WTC11 (cell line): Measurements from ENCODE around the gene SMIM44. TPM values are rescaled to one million over a fixed set of nuclear protein-coding genes. Genes with fewer than 3 reads are reported as not detected.

ENCODE experiments used
- ATAC-seq: fragments of 200-7000 bp; cut with Tn5 transposase; 2 replicates; pipeline ENCODE4 v1.10.0; 2021; ENCODE audit warnings: mild to moderate bottlenecking, moderate library complexity
- CTCF ChIA-PET: fragments of 300-600 bp; sonication (Branson Sonifier 250); formaldehyde crosslinking; loops from one replicate; lab custom pipeline; 2021; ENCODE audit warnings: antibody characterized with exemption; lab: Charles Lee
- POLR2A ChIA-PET: fragments of 350-600 bp; sonication (Branson Sonifier 250); formaldehyde crosslinking; loops from one replicate; lab custom pipeline; 2021; ENCODE audit warnings: antibody characterized with exemption; lab: Charles Lee
- DNase-seq: peaks from one replicate; pipeline ENCODE4 v3.0.0; 2021; ENCODE audit warnings: low spot score
- H3K27ac Mint-ChIP-seq: 2 replicates; pipeline ENCODE4 v1.8.0; 2021; ENCODE audit warnings: mixed read lengths
- H3K27me3 Mint-ChIP-seq: 2 replicates; pipeline ENCODE4 v1.8.0; 2021; ENCODE audit warnings: low read depth, mild to moderate bottlenecking, moderate library complexity, mixed read lengths
- H3K36me3 Mint-ChIP-seq: 2 replicates; pipeline ENCODE4 v1.8.0; 2021; ENCODE audit warnings: mixed read lengths
- H3K4me1 Mint-ChIP-seq: 2 replicates; pipeline ENCODE4 v1.8.0; 2022; ENCODE audit warnings: mixed read lengths
- H3K4me3 Mint-ChIP-seq: 2 replicates; pipeline ENCODE4 v1.8.0; 2021; ENCODE audit warnings: mild to moderate bottlenecking, moderate library complexity, mixed read lengths
- H3K9me3 Mint-ChIP-seq: 2 replicates; pipeline ENCODE4 v1.8.0; 2021; ENCODE audit warnings: mixed read lengths
- ETV6 ChIP-seq: sonication (generic); formaldehyde crosslinking; IDR thresholded peaks from 2 replicates; pipeline ENCODE4 v1.8.1; 2022; ENCODE audit warnings: mild to moderate bottlenecking, missing genetic modification reagents
- GRHL2 ChIP-seq: fragments of 250-450 bp; sonication (Bioruptor Pico); IDR thresholded peaks from 2 replicates; pipeline ENCODE4 v1.8.0; 2022; ENCODE audit warnings: mild to moderate bottlenecking, moderate library complexity; ENCODE audit not compliant: insufficient replicate concordance, severe bottlenecking
- GTF2I ChIP-seq: fragments of 250-450 bp; sonication (Bioruptor Pico); conservative IDR thresholded peaks from 2 replicates; pipeline ENCODE4 v1.4.0; 2021; ENCODE audit warnings: mild to moderate bottlenecking
- NFE2L1 ChIP-seq: sonication (generic); formaldehyde crosslinking; IDR thresholded peaks from 2 replicates; pipeline ENCODE4 v1.8.1; 2023; ENCODE audit warnings: missing genetic modification reagents
- PRRX2 ChIP-seq: fragments of 250-450 bp; sonication (Bioruptor Pico); IDR thresholded peaks from 2 replicates; pipeline ENCODE4 v1.8.0; 2021; ENCODE audit warnings: mild to moderate bottlenecking
- SMAD3 ChIP-seq: sonication (generic); formaldehyde crosslinking; IDR thresholded peaks from 2 replicates; pipeline ENCODE4 v1.8.0; 2022; ENCODE audit warnings: missing genetic modification reagents, mild to moderate bottlenecking, borderline replicate concordance
- SOX15 ChIP-seq: fragments of 250-450 bp; sonication (Bioruptor Pico); IDR thresholded peaks from 2 replicates; pipeline ENCODE4 v1.9.0; 2021; ENCODE audit warnings: mild to moderate bottlenecking
- ZNF396 ChIP-seq: fragments of 250-450 bp; sonication (Bioruptor Pico); IDR thresholded peaks from 2 replicates; pipeline ENCODE4 v1.8.0; 2021; ENCODE audit warnings: mild to moderate bottlenecking, moderate library complexity, borderline replicate concordance
- ZNF425 ChIP-seq: fragments of 250-450 bp; sonication (Bioruptor Pico); conservative IDR thresholded peaks from 2 replicates; pipeline ENCODE4 v1.9.0; 2021; ENCODE audit warnings: mild to moderate bottlenecking
- ZNF512 ChIP-seq: sonication (generic); formaldehyde crosslinking; IDR thresholded peaks from 2 replicates; pipeline ENCODE4 v1.8.1; 2022; ENCODE audit warnings: missing genetic modification reagents, borderline replicate concordance
- ZSCAN18 ChIP-seq: fragments of 250-450 bp; sonication (Bioruptor Pico); IDR thresholded peaks from 2 replicates; pipeline ENCODE4 v2.1.2; 2022; ENCODE audit warnings: mild to moderate bottlenecking, moderate library complexity
- total RNA-seq: library from RNA; stranded (reverse); gene quantifications from 3 replicates; pipeline ENCODE4 v1.2.3, GENCODE V29; 2021
- TF ChIP-seq, protein P1 (sequence below): sonication (generic); formaldehyde crosslinking; IDR thresholded peaks from 2 replicates; pipeline ENCODE4 v1.8.1; 2022; ENCODE audit warnings: low read depth, mild to moderate bottlenecking, moderate library complexity, missing genetic modification reagents, borderline replicate concordance
- TF ChIP-seq, protein P2 (sequence below): sonication (generic); formaldehyde crosslinking; IDR thresholded peaks from 2 replicates; pipeline ENCODE4 v1.8.0; 2023; ENCODE audit warnings: missing genetic modification reagents
- TF ChIP-seq, protein P3 (sequence below): sonication (generic); formaldehyde crosslinking; IDR thresholded peaks from 2 replicates; pipeline ENCODE4 v1.8.1; 2023; ENCODE audit warnings: mild to moderate bottlenecking, missing genetic modification reagents

SMIM44 gene
- total RNA-seq, 1 experiment from 2014 or later, result not detected

DNA sequence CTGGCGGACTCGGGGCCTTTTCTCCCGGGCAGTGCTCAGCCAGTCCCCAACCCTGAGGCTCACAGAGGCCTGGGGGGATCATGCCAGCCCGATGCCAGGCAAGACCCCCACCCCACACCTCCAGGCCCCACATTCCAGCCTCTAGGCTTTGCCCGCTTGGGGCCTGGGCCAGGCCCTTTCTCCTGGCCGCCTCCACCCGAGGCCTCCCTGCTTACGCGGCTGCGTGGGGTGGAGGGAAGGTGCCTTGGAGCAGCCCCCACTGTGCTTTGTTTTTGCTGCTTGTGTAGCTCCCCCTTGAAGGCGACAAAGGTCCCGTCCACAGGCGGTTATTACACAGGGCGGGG lies 41.3 kb downstream of the SMIM44 start:
- TF ChIP-seq, protein P1, sequence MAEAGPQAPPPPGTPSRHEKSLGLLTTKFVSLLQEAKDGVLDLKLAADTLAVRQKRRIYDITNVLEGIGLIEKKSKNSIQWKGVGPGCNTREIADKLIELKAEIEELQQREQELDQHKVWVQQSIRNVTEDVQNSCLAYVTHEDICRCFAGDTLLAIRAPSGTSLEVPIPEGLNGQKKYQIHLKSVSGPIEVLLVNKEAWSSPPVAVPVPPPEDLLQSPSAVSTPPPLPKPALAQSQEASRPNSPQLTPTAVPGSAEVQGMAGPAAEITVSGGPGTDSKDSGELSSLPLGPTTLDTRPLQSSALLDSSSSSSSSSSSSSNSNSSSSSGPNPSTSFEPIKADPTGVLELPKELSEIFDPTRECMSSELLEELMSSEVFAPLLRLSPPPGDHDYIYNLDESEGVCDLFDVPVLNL (CRISPR knock-in tag), result no peak
- TF ChIP-seq GRHL2, result no peak
- no peak for TF ChIP-seq PRRX2
- TF ChIP-seq ZNF396 (CRISPR knock-in tag), result no peak
- no peak for TF ChIP-seq ZNF512 (CRISPR knock-in tag)
- no peak for TF ChIP-seq SOX15 (CRISPR knock-in tag)
- TF ChIP-seq, protein P2, sequence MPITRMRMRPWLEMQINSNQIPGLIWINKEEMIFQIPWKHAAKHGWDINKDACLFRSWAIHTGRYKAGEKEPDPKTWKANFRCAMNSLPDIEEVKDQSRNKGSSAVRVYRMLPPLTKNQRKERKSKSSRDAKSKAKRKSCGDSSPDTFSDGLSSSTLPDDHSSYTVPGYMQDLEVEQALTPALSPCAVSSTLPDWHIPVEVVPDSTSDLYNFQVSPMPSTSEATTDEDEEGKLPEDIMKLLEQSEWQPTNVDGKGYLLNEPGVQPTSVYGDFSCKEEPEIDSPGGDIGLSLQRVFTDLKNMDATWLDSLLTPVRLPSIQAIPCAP (CRISPR knock-in tag), result no peak
- TF ChIP-seq GTF2I (CRISPR knock-in tag), result no peak
- TF ChIP-seq ZSCAN18, result no peak
- ChIA-PET CTCF (interaction anchor here (0.6 to 4.0 kb wide), 4 partner anchors 9 to 137 kb away, joined by 3 to 21 read pairs (median 10); no protein-coding TSS in a partner anchor), POLR2A (no interaction called here)
- H3K4me3 Mint-ChIP-seq, result no peak overlapping the region
- no peaks in the 10 kb centered on the region for H3K36me3 Mint-ChIP-seq
- ATAC-seq, result no peak
- no peaks in the 10 kb centered on the region for H3K27me3 Mint-ChIP-seq
- DNase-seq, result no peak
- no peak overlapping the region for H3K27ac Mint-ChIP-seq
- peaks cover 12% of the 10 kb centered on the region for H3K4me1 Mint-ChIP-seq
- no peaks in the 10 kb centered on the region for H3K9me3 Mint-ChIP-seq

- no peak for ATAC-seq
- Mint-ChIP-seq H3K27ac (no peak overlapping the region), H3K9me3 (no peaks in the 10 kb centered on the region), H3K4me1 (peaks cover 12% of the 10 kb centered on the region), H3K36me3 (no peaks in the 10 kb centered on the region), H3K27me3 (no peaks in the 10 kb centered on the region), H3K4me3 (no peak overlapping the region)
- ChIA-PET POLR2A (no interaction called here), CTCF (interaction anchor here (0.6 to 4.0 kb wide), 6 partner anchors 9 to 137 kb away, joined by 3 to 21 read pairs (median 4); no protein-coding TSS in a partner anchor)
- no peak for TF ChIP-seq SMAD3 (CRISPR knock-in tag)
- TF ChIP-seq ZNF425, result no peak
- TF ChIP-seq, protein P3, sequence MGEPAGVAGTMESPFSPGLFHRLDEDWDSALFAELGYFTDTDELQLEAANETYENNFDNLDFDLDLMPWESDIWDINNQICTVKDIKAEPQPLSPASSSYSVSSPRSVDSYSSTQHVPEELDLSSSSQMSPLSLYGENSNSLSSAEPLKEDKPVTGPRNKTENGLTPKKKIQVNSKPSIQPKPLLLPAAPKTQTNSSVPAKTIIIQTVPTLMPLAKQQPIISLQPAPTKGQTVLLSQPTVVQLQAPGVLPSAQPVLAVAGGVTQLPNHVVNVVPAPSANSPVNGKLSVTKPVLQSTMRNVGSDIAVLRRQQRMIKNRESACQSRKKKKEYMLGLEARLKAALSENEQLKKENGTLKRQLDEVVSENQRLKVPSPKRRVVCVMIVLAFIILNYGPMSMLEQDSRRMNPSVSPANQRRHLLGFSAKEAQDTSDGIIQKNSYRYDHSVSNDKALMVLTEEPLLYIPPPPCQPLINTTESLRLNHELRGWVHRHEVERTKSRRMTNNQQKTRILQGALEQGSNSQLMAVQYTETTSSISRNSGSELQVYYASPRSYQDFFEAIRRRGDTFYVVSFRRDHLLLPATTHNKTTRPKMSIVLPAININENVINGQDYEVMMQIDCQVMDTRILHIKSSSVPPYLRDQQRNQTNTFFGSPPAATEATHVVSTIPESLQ (CRISPR knock-in tag), result no peak
- no peak for TF ChIP-seq ETV6 (CRISPR knock-in tag)
- TF ChIP-seq NFE2L1, result no peak
- DNase-seq, result no peak
These were observed 41.9 kb downstream of the SMIM44 start for GRCh38 chr19:3441089-3441985.
